GM21786 (cell line): ENCODE results near the gene FTCD.
"Not testable (repeated sequence)": the region's sequence is repeated elsewhere in the genome, so short reads cannot be mapped to it uniquely, and the experiment has no call there.

Source experiments
- ATAC-seq: cut with Tn5 transposase; IDR thresholded peaks from one replicate; pipeline ENCODE4 v1.9.1; 2021; ENCODE audit not compliant: unreplicated experiment

FTCD gene

GRCh38 chr21:46171996-46172862, 16.9 kb upstream of the FTCD start:
- ATAC-seq = no peak

- no peak for ATAC-seq
Measured at GRCh38 chr21:46171585-46171984, 16.2 kb upstream of the FTCD start.

GRCh38 chr21:46170436-46171193, 15.2 kb upstream of the FTCD start:
- ATAC-seq = not testable (repeated sequence)

- ATAC-seq = no peak
Measured at GRCh38 chr21:46168659-46169386, 13.4 kb upstream of the FTCD start.

- no peak for ATAC-seq
Measured at GRCh38 chr21:46168238-46168637, 12.9 kb upstream of the FTCD start.

- no peak for ATAC-seq
Measured at GRCh38 chr21:46165098-46165497, 9.7 kb upstream of the FTCD start.

- ATAC-seq = no peak
Measured at GRCh38 chr21:46163380-46163779, 8.0 kb upstream of the FTCD start.

- no peak for ATAC-seq
Measured at GRCh38 chr21:46161633-46162592, 6.5 kb upstream of the FTCD start.

- ATAC-seq = no peak
Measured at GRCh38 chr21:46160907-46161632, 5.7 kb upstream of the FTCD start.

- ATAC-seq = no peak
Measured at GRCh38 chr21:46160657-46160906, 5.2 kb upstream of the FTCD start.

- ATAC-seq = no peak
Measured at GRCh38 chr21:46159841-46160656, 4.7 kb upstream of the FTCD start.

- no peak for ATAC-seq
Measured at GRCh38 chr21:46159390-46159789, 4.0 kb upstream of the FTCD start.

GRCh38 chr21:46158666-46159300, 3.4 kb upstream of the FTCD start:
- no peak for ATAC-seq

GRCh38 chr21:46157987-46158451, 2.6 kb upstream of the FTCD start:
- no peak for ATAC-seq

GRCh38 chr21:46157396-46157986, 2.1 kb upstream of the FTCD start:
- ATAC-seq = no peak

- no peak for ATAC-seq
Measured at GRCh38 chr21:46156678-46157077, 1.3 kb upstream of the FTCD start.

GRCh38 chr21:46156378-46156645, 933 bp upstream of the FTCD start:
- ATAC-seq = no peak

GRCh38 chr21:46154955-46155513, 345 bp downstream of the FTCD start:
- no peak for ATAC-seq
